ENCODE measurements around the gene CC2D2B.

GRCh38 chr10:95861386-95861785, 46.4 kb upstream of the CC2D2B start:
- TF ChIP-seq CTCF (IDR thresholded peaks at IDR 0.05; ENCODE audit: low read depth, low read length) (no peak), EZH2phosphoT487 (IDR thresholded peaks at IDR 0.05; ENCODE audit: low read depth) (no peak)

Data from OCI-LY3 (cell line).